ENCODE results near the gene RIMS1.

RIMS1 gene

DNA sequence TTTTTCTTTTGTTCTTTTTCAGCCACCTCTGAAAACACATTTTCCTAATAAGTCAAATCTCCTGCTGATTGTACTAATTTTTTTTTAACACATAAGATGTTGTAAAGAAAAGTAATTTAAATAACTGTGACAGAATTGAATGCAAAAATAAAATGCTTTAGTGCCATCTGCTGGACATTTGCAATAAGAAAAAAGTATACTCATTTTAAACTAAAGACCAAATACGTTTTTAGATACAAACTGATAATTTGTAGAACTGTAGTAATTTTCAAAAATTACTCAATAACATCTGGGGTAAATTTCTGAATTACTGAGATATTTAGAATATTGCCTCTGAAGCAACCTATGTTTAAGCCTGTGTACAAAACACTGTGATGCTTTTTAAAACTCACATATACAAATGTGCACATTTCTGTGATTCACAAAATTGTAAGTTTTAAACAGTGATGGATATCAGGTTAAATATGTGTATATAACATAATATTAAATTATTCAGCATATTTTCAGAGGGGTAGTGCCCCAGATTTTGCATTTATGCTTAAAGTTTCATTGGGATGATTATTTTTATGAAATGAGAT lies 198.7 kb downstream of the RIMS1 start:
- DNase-seq (ENCODE audit: low spot score): peak; percentile 56

DNA sequence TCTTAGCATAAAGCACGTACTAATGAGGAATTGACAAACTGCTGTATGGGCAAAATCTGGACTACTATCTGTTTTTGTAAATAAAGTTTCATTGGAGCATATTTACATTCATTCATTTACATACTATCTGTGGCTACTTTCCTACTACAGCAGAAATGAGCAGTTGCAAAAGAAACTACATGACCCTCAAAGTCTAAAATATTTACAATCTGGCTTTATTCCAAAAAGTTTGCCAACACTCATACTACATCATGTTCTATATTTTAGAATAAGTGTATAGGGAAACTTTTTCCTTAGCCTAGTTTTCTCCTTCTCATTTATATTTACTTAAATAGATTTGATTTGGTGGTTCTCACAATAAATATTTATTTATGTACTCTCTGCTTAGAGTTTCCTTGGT lies 208.2 kb downstream of the RIMS1 start:
- no peak for DNase-seq (ENCODE audit: low spot score)

DNA sequence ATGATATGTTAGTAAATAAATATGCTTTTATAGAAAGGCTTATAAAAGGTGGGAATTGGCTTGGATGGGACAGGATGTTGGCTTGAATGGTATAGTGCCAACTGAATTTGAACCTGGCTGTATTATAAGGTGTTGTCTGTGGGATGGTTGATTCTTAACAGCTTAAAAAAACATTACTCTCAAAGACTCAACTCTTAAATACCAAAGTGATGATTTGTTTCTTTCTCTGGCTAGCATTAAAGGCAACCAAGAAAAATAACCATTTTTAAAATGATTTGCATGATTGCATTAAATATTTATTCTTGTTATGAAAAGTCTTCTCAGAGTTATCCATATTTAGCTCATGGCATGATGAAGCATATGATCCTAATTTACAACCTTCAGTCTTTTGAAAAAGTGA lies 216.2 kb downstream of the RIMS1 start:
- no peak for DNase-seq (ENCODE audit: low spot score)

DNA sequence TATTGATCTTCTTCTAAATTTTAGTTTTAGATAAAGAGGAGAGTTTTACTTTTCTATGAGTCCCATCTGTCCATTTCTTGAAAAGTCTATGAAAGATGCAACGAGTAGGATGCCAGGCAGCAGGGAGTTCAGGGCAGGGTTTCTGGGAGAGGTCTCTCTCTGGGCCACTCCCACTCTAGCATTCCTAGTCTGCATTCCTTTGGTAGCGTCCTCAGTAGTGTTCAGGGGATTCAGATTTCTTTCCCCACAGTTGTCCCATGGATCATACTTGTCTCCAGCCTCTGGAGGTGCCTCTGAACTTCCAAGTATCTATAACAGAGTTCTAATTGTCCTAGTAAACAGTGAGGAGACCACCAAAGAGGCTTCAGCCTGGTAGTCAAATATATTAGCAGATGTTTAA lies 225.3 kb downstream of the RIMS1 start:
- DNase-seq (ENCODE audit: low spot score): no peak

DNA sequence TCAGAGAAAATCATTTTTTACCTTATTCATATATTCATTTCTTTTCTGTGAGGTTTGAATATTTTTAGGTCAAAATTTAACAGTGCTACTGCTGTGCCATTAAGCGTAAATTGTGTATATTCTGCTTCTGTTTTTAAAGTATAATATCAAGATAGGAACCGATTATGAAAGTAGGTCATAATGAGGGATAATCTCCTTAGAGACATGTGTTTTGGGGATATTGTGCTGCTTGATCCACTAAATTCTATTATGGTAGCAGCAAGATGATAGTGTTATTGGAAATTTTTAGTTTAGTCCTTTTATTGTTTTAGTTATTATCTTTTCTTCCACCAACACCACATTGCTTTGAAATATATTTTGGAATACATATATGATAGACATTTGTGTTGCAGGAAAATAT lies 244.0 kb downstream of the RIMS1 start:
- no peak for DNase-seq (ENCODE audit: low spot score)

DNA sequence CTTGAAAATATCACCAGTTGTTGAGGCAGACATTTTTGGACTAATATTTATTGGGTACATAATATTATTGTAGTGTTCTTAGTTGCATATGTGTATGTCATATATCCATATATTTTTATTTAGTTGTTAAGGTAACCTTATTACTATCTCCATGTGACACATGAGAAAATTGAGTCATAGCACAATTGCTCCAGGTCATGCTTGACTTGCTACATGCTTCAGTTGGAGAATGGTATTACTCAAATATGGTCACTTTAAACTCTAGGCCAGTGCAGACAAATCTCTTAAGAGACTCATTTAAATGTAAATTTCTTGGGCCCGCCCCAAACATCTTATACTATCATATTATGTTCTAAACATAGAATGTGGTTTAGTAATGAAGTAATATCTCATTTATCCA lies 246.1 kb downstream of the RIMS1 start:
- no peak for DNase-seq (ENCODE audit: low spot score)

DNA sequence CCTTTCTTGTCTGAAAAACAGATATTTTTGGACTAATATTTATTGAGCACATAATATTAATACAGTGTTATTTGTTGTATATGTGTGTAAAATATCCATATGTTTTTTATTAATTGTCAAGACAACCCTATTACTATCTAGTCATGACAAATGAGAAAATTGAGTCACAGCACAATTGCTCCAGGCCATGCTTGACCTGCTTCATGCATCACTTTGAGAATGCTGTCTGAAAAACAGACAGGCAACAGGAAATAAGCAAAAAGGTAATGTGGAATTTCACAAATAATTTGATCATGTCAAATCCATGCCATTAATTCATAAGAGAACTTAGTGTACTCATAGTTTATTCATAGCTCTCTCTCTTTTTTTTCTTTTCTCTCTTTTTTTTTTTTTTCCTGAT lies 246.5 kb downstream of the RIMS1 start:
- no peak for DNase-seq (ENCODE audit: low spot score)

DNA sequence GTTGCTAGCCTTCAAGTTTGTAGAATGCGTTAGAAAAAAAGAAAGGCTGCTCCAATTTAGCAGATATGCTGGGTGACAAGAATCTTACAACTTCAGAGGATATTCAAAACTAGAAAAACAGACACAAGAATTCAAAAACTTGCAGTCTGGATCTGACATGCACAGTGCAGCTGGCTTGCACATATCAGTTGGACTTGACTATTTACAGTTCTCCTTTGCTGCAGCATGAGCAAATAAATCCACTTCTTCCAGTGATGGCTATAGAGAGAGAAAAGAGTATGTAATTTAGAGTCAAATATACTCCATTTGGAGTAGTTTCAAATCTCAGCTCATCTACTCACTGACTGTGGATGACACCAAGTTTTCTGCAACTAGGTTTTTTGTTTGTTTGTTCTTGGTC lies 247.0 kb downstream of the RIMS1 start:
- no peak for DNase-seq (ENCODE audit: low spot score)

DNA sequence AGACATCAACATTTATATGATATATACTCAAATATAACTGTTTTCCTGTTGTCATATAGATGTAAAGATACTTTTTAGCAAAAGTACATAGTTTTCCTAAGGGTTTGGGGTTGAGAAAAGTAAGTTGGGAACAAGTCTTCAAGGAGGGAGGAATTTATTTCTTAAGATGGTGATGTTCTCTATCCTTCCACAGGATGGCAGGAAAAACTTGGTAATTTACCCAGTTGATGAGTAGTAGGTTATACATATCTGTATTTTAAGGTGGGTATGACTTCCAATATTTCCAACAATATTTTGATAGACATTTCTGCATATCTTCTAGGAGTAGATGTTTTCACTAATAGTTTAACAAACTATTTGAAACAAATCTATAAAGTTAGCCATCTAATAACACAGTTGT lies 254.4 kb downstream of the RIMS1 start:
- DNase-seq (ENCODE audit: low spot score): peak; percentile 5

DNA sequence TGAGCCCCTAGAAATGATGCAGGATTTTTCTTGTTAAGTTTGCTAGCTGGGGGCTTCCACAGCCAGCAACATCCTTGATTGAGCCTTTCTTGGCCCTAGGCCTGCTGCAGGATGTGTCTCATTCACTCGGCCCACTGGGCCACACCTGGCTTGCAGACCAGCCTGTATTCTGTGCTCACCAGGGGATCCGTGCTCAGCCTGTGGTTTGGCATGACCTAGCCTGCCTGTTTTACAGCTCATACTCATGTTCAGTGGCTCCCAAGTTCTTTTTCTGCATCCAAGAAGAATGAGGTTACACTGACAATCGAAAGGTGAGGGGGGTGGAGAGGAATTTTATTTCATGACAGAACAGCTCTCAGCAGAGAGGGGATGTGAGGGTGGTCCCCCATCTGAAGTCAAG lies 263.4 kb downstream of the RIMS1 start:
- DNase-seq (ENCODE audit: low spot score): no peak

DNA sequence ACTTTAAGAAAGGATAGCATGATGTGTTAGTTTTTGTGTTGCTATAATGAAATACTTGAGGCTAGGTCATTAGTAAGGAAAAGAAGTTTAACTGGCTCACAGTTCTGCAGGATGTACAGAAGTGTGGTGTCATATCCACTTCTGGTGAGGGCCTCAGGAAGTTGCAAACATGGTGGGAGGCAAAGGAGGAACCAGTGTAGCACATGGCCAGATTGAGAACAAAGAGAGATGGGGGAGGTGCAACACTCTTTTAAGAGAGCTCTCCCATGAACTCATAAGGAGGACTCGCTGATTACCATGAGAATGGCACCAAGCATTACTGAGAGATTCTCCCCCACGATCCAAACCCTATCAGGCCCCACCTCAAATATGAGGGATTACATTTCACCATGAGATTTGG lies 265.4 kb downstream of the RIMS1 start:
- DNase-seq (ENCODE audit: low spot score): no peak

DNA sequence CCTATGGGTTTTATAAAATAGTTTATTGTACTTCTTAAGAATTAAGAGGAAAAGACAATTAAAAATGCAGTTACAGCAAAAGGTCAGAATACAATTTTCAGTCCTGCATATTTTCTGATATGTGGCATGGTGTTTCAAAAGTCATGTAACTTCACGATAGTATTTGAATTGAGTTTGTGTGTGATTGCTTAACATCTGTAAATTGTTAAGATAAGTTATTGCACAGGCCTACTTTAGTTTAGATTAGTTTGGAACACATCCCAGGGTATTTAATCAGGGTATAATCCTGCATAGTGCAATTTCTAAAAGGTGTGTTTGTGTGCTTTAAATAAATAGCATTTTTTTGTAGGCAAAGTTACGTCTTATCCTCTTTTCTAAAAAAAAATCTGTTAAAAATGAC lies 289.6 kb downstream of the RIMS1 start:
- no peak for DNase-seq (ENCODE audit: low spot score)

DNA sequence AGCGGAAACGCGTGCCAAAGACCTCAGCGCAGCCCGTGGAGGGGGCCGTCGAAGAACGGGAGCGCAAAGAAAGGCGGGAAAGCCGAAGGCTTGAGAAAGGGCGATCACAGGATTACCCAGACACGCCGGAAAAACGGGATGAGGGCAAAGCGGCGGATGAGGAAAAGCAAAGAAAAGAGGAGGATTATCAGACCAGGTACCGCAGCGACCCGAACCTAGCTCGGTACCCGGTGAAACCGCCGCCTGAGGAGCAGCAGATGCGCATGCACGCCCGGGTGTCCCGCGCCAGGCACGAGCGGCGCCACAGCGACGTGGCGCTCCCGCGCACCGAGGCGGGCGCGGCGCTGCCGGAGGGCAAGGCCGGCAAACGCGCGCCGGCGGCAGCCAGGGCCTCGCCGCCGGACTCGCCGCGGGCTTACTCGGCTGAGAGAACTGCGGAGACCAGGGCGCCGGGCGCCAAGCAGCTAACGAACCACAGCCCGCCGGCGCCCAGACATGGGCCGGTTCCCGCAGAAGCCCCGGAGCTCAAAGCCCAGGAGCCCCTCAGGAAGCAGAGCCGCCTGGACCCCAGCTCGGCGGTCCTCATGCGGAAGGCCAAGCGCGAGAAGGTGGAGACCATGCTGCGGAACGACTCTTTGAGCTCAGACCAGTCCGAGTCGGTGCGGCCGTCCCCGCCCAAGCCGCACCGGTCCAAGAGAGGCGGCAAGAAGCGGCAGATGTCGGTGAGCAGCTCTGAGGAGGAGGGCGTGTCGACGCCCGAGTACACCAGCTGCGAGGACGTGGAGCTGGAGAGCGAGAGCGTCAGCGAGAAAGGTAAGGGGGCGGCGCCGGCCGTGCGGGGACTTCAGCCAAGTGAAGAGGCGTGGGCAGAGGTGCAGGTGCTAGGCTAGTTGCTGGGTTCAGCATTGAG lies 296.2 kb downstream of the RIMS1 start:
- DNase-seq (ENCODE audit: low spot score): no peak

DNA sequence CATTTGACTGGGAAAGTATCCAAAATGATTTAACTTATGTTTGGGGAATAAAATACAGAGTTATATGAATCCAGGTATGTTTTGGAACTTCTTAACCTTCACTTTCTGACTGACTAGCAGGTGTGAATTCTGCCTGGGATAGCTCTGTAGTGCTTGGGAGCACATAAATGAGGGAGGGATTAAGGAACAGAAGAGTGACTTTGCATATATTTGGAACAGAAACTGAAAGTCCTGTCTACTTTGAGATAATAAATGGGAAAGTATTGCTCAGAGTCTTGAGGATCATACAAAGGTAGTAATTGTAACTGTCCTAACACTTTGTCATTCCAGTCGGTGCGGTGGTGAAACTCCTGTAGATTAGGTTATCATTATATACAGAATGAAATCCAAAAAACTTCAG lies 317.6 kb downstream of the RIMS1 start:
- no peak for DNase-seq (ENCODE audit: low spot score)

DNA sequence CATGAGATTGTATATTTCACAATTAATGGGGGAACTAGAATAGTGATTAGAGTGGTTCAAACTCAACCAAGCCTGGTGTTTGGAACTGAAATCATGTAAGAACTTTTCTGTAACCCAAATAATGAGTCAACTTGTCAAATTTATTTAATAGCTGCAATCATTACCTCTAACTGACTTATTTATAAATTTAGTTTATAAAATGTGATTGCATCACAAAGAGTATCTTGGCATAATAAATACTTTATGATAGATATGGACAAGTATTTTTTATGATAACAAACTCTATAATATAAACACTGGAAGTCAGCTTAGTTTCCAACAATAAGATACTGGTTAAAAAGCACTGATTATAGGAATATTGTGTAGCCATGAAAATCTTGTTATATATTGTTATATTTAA lies 319.1 kb downstream of the RIMS1 start:
- DNase-seq (ENCODE audit: low spot score): no peak

DNA sequence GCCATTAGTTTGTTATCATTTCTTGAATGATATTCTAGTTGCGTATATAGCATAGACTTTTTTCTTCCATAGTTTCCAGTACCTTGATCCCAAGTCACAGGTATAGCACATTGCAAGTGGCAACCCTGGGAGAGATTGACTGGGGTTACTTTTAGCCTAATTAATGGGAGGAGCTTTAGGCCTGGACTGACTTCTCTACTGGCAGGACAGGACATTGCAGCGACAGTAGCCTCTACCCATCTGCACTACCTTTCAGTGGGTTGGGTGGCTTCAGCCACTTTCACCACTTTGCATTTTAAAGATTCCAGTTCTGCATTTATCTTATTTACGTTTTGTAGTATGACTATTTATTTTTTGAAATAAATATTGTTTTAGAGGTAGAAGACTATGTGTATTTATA lies 320.3 kb downstream of the RIMS1 start:
- no peak for DNase-seq (ENCODE audit: low spot score)

DNA sequence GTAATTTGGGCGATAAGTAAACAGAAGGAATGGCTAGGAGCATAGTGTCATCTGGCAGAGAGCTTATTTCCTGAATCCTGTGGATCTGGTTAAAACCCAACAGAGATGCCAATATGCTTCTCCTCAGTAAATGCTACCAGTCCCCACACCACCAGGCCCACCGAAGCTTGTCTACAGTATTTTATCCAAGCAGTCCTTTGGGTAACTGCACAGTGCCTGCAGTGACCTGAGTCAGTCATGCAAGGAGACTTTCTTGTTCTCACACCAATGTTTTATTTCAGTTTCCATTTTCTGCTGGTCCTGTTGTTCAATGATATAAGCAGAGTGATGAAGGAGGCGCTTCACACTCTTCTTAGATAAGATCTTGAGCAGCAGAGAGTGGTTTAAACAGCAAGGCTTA lies 326.3 kb downstream of the RIMS1 start:
- DNase-seq (ENCODE audit: low spot score): no peak

DNA sequence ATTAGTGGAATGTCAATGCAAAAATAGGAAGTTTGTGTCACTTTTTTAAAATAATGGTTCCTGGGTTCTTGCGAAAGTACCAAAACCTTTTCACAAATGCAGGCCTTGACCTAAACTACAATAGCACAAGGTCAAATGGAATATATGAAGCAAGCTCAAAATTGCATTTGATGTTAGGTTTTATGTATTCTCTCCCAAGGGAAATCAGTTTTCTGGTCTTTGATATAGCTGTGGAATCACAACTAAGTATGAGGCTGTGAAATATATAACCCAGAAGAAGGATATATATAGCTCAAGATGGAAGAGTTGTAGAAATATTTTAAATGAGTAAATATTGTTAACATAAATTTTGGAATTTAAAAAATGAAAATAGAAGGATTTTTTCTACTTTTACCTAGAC lies 327.3 kb downstream of the RIMS1 start:
- no peak for DNase-seq (ENCODE audit: low spot score)

DNA sequence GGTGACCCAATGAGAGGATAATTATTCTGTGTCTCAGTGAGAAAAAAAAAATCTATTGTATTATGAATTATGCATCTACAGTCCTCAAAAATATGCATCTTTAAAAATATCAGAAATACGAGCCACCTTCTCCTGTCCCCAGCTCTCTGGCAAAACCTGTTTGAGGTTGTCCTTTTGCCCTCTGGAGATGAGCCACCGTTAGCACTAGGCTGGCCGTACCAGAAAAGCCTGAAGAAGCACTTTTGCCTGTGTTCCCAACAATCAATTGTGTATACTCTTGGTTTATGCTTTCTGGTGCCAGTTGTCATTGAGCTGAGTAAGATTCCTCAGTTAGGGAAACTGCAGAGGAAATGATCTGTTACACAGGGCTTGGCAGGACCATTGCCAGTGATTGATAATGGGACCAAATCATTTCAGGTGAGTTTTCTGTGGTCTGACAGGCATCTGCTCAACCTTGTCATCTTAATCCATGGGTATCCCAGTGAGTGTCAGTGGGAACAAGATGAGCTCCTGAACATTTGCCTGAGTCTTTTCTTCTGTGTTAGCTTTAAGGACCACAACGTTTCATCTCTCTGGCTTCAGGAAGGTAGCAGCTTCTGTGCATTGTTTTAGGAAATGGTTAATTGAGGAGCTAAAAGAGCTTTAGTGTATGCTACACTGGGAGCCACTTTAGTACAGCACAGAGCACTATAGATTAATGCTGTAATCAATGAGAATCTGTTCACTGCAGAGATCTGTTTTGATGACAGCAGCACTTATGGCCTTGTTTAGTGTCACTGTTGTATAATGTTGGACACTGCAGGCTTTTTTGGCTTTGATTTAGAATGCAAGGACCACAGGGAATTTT lies 330.1 kb downstream of the RIMS1 start:
- DNase-seq (ENCODE audit: low spot score): no peak

DNA sequence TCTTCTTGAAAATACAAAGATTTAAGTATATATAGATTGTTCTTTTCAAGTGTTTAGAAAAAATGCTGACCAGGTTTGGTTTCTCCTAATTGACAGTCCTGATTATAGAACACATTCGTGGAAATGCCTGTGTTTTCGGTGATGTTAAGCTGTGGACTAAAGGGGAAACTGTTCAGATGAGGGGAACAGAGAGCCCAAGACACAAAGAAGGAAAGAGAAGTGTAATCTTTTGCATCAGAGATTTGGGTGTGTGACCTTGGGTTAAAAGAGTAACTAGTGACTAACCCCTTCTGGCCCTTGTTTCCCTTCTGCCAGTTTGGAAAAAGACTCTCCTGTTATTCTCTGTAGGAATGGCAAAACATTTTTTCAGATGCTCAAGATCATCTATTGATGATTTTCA lies 331.3 kb downstream of the RIMS1 start:
- DNase-seq (ENCODE audit: low spot score): no peak

DNA sequence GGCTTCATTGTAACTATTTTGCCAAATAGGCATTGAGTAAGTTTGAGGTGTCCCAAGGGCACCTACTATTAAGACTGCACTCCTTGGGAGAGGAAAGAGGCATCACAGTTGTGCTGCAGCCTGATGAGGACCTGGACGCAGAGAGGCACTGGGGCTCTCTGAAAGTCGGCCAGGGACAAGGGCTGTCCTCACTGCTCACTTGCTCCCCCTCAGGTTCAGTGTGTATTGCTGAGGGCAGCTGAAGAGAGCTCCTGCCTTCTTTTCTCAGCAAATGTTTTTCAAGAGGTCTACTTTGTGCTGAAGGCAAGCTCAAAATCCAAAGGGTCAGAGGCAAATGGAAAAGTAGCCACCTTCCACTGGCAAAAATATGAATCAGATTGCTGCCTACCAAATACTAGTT lies 331.8 kb downstream of the RIMS1 start:
- peak; percentile 76 for DNase-seq (ENCODE audit: low spot score)

DNA sequence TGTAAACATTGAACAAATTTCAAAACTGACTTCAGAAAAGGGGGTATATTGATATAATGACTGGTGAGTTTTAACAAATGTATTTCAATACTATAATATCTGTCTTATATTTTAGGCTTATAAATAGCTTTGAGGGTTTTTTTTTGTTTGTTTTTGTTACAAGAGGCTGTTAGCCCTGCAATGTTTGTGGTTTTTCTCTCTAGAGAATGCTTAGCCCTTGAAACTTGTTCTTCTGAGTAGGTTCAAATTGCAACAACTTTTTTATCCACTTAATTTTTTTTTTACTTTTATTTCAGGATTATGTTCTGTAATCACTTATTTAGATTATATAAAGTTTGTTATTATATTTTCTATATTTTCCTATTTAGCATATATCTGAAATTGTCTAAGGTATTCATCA lies 333.2 kb downstream of the RIMS1 start:
- DNase-seq (ENCODE audit: low spot score): no peak

DNA sequence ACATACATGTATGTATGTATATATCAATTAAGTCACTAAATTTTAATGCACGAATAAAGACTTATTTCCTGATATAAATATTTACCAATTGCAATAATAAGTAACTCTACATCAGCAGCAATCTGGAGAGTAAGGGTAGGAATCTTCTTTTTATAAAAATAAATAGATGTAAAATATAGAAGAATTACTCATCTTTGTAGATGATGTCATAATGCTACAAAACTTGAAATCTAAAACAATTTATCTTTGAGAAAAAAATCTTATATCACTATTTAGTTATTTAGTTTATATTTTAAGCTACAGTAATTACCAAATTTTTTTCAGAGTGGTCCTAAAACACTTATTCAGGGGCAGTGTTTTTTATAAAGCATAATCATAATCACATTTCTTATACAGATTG lies 351.7 kb downstream of the RIMS1 start:
- no peak for DNase-seq (ENCODE audit: low spot score)
